Astrocyte of the cerebellum (primary cell): ENCODE measurements around the gene HOXA11.

Experiments used
- DNase-seq: peaks from one replicate; pipeline ENCODE4 v3.0.0-alpha.2; 2011; ENCODE audit warnings: low read depth
- H3K4me3 ChIP-seq: 2 replicates; pipeline ENCODE4 v1.5.1; 2011; ENCODE audit warnings: mild to moderate bottlenecking, low read depth, low read length, moderate library complexity
- CTCF ChIP-seq: IDR thresholded peaks from 2 replicates; pipeline ENCODE4 v1.5.1; 2012; ENCODE audit warnings: low read length, low read depth, moderate library complexity, mild to moderate bottlenecking; ENCODE audit errors: missing control alignments
- in situ Hi-C: cut with HindIII; loops from 2 replicates; pipeline ENCODE4 v1.10.0; 2017; ENCODE audit warnings: low sequenced_read_pairs

Gene HOXA11

GRCh38 chr7:27150568-27151340 lies 34.3 kb downstream of the HOXA11 start:
- no peak for DNase-seq
- in situ Hi-C loops: loop anchor here (25.0 kb wide), 1 partner anchor 988 kb away; the partner anchor contains the start of gene NFE2L3
- TF ChIP-seq CTCF: peak; percentile 80
- H3K4me3 ChIP-seq: no peak overlapping the region

- TF ChIP-seq CTCF: no peak
- DNase-seq: no peak
- in situ Hi-C loops: loop anchor here (25.0 kb wide), 1 partner anchor 988 kb away; the partner anchor contains the start of gene NFE2L3
- H3K4me3 ChIP-seq: no peak overlapping the region
Measured at GRCh38 chr7:27149842-27150567, 35.0 kb downstream of the HOXA11 start.

- in situ Hi-C loops: no loop called here
- H3K4me3 ChIP-seq: no peak overlapping the region
- no peak for TF ChIP-seq CTCF
- no peak for DNase-seq
Measured at GRCh38 chr7:27148756-27149641, 36.0 kb downstream of the HOXA11 start.

- no peak for TF ChIP-seq CTCF
- H3K4me3 ChIP-seq: no peak overlapping the region
- no peak for DNase-seq
- in situ Hi-C loops: no loop called here
Measured at GRCh38 chr7:27148031-27148755, 36.8 kb downstream of the HOXA11 start.

- in situ Hi-C loops: no loop called here
- H3K4me3 ChIP-seq: no peak within 1 kb of the TSS
- no peak for DNase-seq
- TF ChIP-seq CTCF: no peak
Measured at GRCh38 chr7:27147199-27148030, 37.6 kb downstream of the HOXA11 start, which contains the start of gene HOXA6. Gene HOXA6, minus strand, starts transcription at chr7:27147774. Its CDS starts 25 bp downstream, at chr7:27147749.
